HG03575 (cell line): ENCODE data around the gene TRPM2.

Source experiments
- ATAC-seq: cut with Tn5 transposase; IDR thresholded peaks from one replicate; pipeline ENCODE4 v1.9.1; 2021; ENCODE audit not compliant: unreplicated experiment, insufficient number of reproducible peaks, low FRiP score; ENCODE audit errors: extremely low read depth

Gene TRPM2

GRCh38 chr21:44433791-44434567 is 80.6 kb downstream of the TRPM2 start:
- ATAC-seq: no peak

- ATAC-seq: no peak
Observed at GRCh38 chr21:44434568-44434925, 81.1 kb downstream of the TRPM2 start.

- ATAC-seq: no peak
Observed at GRCh38 chr21:44434936-44435635, 81.7 kb downstream of the TRPM2 start.

GRCh38 chr21:44436111-44436611 is 82.7 kb downstream of the TRPM2 start:
- ATAC-seq: no peak

GRCh38 chr21:44436958-44437357 is 83.5 kb downstream of the TRPM2 start:
- ATAC-seq: no peak

- no peak for ATAC-seq
Observed at GRCh38 chr21:44437371-44437695, 83.9 kb downstream of the TRPM2 start.

GRCh38 chr21:44437696-44438431 is 84.4 kb downstream of the TRPM2 start:
- no peak for ATAC-seq

- ATAC-seq: no peak
Observed at GRCh38 chr21:44438531-44439210, 85.2 kb downstream of the TRPM2 start.

GRCh38 chr21:44439211-44439600 is 85.8 kb downstream of the TRPM2 start:
- no peak for ATAC-seq

- no peak for ATAC-seq
Observed at GRCh38 chr21:44440241-44441040, 87.0 kb downstream of the TRPM2 start.

- no peak for ATAC-seq
Observed at GRCh38 chr21:44441041-44441400, 87.6 kb downstream of the TRPM2 start.

- no peak for ATAC-seq
Observed at GRCh38 chr21:44441581-44442265, 88.3 kb downstream of the TRPM2 start.

- no peak for ATAC-seq
Observed at GRCh38 chr21:44442266-44443125, 89.1 kb downstream of the TRPM2 start.

GRCh38 chr21:44443291-44443890 is 90.0 kb downstream of the TRPM2 start:
- ATAC-seq: no peak

- no peak for ATAC-seq
Observed at GRCh38 chr21:44443891-44444285, 90.5 kb downstream of the TRPM2 start.

GRCh38 chr21:44444286-44444931 is 91.0 kb downstream of the TRPM2 start:
- no peak for ATAC-seq
